HG03135 (cell line): ENCODE measurements around the gene ACOT12.

Source experiments
- ATAC-seq: cut with Tn5 transposase; IDR thresholded peaks from one replicate; pipeline ENCODE4 v1.9.1; 2021; ENCODE audit warnings: mild to moderate bottlenecking, moderate library complexity; ENCODE audit not compliant: unreplicated experiment

Gene ACOT12

GRCh38 chr5:81401266-81401665 is 7.3 kb upstream of the ACOT12 start:
- no peak for ATAC-seq

- no peak for ATAC-seq
Measured at GRCh38 chr5:81400375-81400774, 6.4 kb upstream of the ACOT12 start.

- no peak for ATAC-seq
Measured at GRCh38 chr5:81398741-81399140, 4.8 kb upstream of the ACOT12 start.

GRCh38 chr5:81397176-81397575 is 3.2 kb upstream of the ACOT12 start:
- no peak for ATAC-seq

- no peak for ATAC-seq
Measured at GRCh38 chr5:81395262-81395661, 1.3 kb upstream of the ACOT12 start.

- no peak for ATAC-seq
Measured at GRCh38 chr5:81393430-81393782, 528 bp downstream of the ACOT12 start.

DNA sequence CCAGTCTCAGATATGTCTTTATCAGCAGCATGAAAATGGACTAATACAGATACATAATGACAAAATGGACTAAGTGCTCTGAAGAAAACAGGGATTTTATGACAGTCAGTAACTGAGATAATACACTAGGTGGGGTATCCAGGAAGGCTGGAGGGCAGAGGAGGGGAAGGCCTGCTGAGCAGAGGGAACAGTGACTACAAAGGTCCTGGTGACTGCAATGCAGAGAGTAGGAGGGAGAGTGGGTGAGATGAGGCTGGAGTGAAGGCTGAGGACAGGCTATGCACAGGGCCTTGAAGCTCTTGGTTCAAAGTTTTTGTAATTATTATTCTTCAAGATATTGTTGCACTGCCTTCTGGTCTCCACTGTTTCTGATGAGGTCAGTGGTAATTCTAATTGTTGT is 4.9 kb downstream of the ACOT12 start:
- ATAC-seq = no peak

GRCh38 chr5:81388169-81388568 is 5.8 kb downstream of the ACOT12 start:
- no peak for ATAC-seq

GRCh38 chr5:81383867-81384266 is 10.1 kb downstream of the ACOT12 start:
- no peak for ATAC-seq

GRCh38 chr5:81371354-81371876 is 22.5 kb downstream of the ACOT12 start:
- ATAC-seq = no peak

GRCh38 chr5:81370912-81371311 is 23.0 kb downstream of the ACOT12 start:
- ATAC-seq = no peak

DNA sequence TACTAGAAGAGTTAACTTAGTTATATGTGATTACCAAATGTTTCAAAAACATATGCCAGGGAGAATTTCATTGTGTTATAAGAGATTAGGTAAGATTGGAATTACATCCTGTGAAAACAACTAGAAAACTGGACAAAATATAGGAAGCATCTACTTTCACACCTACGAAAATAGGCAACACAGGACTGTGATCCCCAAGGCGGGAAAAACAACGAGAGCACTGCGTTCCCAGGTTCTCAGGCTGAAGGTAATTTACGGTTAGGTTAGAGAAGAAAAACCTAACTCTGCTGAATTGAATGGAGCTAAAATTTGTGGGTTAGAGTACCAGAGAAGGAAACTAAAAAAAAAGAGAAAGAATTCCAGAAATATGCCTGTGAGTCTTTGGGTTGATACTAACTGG is 28.4 kb downstream of the ACOT12 start:
- ATAC-seq = no peak

- no peak for ATAC-seq
Measured at GRCh38 chr5:81363093-81363871, 30.7 kb downstream of the ACOT12 start.

DNA sequence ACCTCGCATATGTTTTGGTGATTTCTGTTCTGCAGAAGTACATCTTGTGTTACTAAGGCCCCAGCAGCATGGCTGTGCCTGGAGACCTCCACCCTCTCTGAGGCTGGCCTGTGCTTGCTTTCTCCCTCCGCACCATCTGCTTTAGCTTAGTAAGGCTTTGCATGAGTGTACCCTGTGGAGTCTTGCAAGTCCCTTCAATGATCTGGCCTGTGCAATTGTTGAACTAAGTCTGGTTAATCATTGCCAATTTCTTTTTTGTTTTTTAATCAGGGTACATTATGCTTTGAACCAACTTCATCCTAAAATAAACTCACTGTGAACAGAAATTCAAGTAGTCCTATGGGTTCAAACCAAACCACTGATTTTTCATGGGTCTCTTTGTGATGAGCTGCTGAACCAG is 32.3 kb downstream of the ACOT12 start:
- ATAC-seq = no peak

- ATAC-seq = no peak
Measured at GRCh38 chr5:81360640-81361039, 33.3 kb downstream of the ACOT12 start.

DNA sequence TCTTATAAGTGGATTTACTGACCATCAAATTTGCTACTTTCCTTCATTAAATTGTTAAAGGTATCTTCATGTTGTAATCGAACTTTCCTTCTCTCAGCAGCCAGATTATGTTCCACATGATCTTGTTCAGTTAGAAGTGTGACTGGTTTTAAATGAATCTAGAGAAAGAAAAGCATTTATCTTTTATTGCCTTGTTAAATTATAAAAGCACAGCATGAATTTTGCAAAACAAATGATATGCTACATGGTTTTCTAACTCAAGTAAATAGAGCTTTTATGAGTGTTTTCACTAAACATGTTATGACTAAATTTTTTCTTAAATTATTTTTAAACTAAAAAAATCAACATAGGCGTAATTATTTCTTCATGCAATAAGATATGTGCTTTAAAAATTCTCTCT is 34.1 kb downstream of the ACOT12 start:
- ATAC-seq = no peak

DNA sequence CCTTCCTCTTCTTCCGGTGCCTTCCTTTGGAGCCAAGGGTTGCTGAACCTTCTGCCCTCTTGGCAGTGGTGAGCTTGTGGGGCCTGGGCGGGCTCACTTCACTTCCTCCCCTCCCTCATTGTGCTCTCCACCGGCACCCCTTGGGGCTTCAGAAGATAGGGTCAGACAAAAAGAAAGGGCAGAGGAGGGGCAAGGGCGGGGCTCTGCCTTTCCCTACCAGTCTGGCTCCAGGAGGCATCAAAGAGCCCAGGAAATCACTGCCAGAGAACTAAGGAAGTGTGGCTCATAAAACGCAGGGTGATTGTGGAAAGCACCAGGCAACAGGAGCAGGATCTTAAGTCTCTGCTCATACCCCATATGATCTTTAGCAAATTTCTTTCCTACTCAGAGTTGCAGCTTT is 34.8 kb downstream of the ACOT12 start:
- no peak for ATAC-seq

DNA sequence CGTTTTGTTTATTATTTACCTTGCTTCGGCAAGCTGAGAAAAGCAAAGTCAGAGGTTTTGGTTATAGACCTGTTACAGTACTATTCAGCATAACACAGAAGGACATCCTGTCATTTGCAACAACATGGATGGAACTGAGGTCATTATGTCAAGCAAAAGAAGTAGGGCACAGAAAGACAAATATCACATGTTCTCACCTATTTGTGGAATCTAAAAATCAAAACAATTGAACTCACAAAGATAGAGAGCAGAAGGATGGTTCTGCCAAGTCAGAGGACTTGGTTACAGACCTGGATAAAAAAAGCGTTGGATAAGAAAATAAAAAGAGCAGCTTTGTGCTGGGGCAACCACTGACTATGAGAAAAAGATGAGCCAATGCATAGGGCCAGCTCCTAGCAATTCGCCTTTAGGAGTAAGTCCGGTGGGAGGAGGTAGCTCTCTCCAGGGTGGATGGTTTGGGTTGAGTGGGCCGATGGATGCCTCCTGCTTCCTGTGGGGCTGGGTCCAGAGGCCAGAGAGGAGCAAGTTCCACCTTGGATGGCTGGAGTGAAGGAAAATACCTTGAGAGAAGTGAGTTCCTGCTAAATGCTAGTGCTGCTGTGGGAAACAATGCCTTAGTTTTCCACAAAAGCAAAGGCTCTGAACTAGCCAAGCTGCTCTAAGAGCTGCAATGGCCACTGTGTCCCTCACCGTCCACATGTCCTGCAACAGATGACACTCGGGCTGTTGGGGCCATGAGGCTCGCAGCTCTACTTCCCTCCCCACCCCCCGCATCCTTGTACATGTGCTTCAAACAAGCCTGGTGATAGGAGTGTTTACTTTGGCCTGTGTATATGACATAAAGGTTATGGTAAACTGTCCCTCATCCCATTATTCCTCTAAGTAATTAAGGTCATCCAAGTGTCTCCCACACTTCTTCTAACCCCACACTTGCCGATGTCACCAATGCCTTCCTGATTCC is 38.4 kb downstream of the ACOT12 start:
- no peak for ATAC-seq

GRCh38 chr5:81354093-81354492 is 39.8 kb downstream of the ACOT12 start:
- ATAC-seq = no peak

DNA sequence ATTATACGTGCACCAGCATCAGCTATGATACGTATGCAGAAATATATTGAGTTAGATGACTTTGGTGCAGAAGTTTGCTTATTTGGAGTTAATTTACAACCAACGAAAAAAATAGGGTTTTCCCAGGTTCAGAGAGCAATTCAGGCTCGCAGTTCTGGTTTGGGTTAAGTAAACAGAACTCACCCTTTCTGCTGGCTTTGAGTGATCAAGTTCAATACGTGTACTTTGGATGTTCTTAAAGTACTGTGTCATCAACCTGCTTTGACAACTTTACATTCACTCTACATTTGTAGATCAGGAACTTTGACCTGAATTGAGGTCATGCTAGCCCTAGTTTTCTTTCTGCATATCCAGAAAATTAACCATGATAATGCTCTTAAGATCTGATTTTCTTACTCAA is 40.7 kb downstream of the ACOT12 start:
- ATAC-seq = no peak

- ATAC-seq = no peak
Measured at GRCh38 chr5:81350507-81350906, 43.4 kb downstream of the ACOT12 start.

GRCh38 chr5:81349161-81349560 is 44.8 kb downstream of the ACOT12 start:
- ATAC-seq = no peak
